HG03064 (cell line): ENCODE data around the gene ITGA2B.
"Not testable (repeated sequence)": the region's sequence is repeated elsewhere in the genome, so short reads cannot be mapped to it uniquely, and the experiment has no call there.

Experiments used
- ATAC-seq: cut with Tn5 transposase; IDR thresholded peaks from one replicate; pipeline ENCODE4 v1.9.1; 2021; ENCODE audit warnings: low read depth; ENCODE audit not compliant: unreplicated experiment

The ITGA2B gene

GRCh38 chr17:44353672-44354331 lies 35.6 kb downstream of the ITGA2B start:
- ATAC-seq: no peak

- no peak for ATAC-seq
Observed at GRCh38 chr17:44352828-44353671, 36.4 kb downstream of the ITGA2B start.

GRCh38 chr17:44351961-44352827 lies 37.3 kb downstream of the ITGA2B start:
- ATAC-seq: no peak

GRCh38 chr17:44351464-44351863 lies 38.0 kb downstream of the ITGA2B start:
- ATAC-seq: no peak

GRCh38 chr17:44350733-44351226 lies 38.7 kb downstream of the ITGA2B start:
- no peak for ATAC-seq

- no peak for ATAC-seq
Observed at GRCh38 chr17:44349553-44350070, 39.8 kb downstream of the ITGA2B start.

GRCh38 chr17:44348988-44349364 lies 40.5 kb downstream of the ITGA2B start:
- ATAC-seq: no peak

GRCh38 chr17:44348234-44348987 lies 41.0 kb downstream of the ITGA2B start:
- peak; percentile 33 for ATAC-seq

- not testable (repeated sequence) for ATAC-seq
Observed at GRCh38 chr17:44347206-44348055, 42.0 kb downstream of the ITGA2B start.

- no peak for ATAC-seq
Observed at GRCh38 chr17:44346064-44346844, 43.2 kb downstream of the ITGA2B start.

- no peak for ATAC-seq
Observed at GRCh38 chr17:44345454-44346026, 43.9 kb downstream of the ITGA2B start.

GRCh38 chr17:44344939-44345453 lies 44.5 kb downstream of the ITGA2B start, which contains the start of gene GRN:
Gene GRN (plus strand): TSS chr17:44345302. CDS start chr17:44349165, 3,863 bp downstream.
- no peak for ATAC-seq

- no peak for ATAC-seq
Observed at GRCh38 chr17:44343510-44344209, 45.8 kb downstream of the ITGA2B start.

GRCh38 chr17:44340553-44340952 lies 48.9 kb downstream of the ITGA2B start:
- ATAC-seq: not testable (repeated sequence)

- no peak for ATAC-seq
Observed at GRCh38 chr17:44338702-44339101, 50.7 kb downstream of the ITGA2B start.

GRCh38 chr17:44335968-44336367 lies 53.5 kb downstream of the ITGA2B start:
- ATAC-seq: no peak

GRCh38 chr17:44335564-44335963 lies 53.9 kb downstream of the ITGA2B start:
- no peak for ATAC-seq
